ENCODE measurements around the gene USP15.

DNA sequence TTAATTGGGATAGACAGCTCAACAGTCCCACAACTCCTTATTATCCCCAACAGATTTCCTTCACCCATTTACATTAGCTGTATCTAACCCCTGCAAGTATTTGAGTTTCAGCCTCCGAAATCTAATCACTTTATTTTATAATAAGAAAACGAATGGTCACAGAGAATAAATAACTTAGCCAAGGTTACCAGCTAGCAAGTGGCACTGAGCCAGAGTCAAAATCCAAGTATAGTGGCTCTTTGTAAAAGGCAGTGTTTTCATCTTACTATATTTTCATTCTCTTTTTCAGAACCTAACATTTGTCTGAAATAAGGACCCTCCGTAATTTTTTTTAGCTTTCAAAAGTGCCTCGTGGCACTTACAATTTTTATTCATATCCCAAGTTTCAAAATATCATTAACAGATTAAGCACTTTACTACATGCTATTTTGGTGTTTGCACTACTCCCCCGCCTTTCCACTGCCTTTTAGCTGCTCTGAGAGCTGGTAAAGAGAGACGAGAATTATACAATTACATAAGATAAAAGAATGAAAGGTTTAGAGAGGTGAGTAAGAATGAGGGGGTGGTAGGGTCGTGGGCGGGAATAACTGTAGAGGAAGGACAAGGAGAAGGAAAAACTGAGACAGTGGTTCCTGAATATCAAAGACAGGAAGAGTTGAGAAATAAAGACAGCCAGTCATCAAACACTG is 3.7 kb upstream of the USP15 start:
- TF ChIP-seq, protein P1, sequence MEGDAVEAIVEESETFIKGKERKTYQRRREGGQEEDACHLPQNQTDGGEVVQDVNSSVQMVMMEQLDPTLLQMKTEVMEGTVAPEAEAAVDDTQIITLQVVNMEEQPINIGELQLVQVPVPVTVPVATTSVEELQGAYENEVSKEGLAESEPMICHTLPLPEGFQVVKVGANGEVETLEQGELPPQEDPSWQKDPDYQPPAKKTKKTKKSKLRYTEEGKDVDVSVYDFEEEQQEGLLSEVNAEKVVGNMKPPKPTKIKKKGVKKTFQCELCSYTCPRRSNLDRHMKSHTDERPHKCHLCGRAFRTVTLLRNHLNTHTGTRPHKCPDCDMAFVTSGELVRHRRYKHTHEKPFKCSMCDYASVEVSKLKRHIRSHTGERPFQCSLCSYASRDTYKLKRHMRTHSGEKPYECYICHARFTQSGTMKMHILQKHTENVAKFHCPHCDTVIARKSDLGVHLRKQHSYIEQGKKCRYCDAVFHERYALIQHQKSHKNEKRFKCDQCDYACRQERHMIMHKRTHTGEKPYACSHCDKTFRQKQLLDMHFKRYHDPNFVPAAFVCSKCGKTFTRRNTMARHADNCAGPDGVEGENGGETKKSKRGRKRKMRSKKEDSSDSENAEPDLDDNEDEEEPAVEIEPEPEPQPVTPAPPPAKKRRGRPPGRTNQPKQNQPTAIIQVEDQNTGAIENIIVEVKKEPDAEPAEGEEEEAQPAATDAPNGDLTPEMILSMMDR (IDR thresholded peaks at IDR 0.05; ENCODE audit: control extremely low read depth in 1 of 3, insufficient read depth in 1 of 3, low read depth in 1 of 3, low read length in 3 of 3): no peak
- no peak for TF ChIP-seq BRCA1 (IDR thresholded peaks at IDR 0.05; ENCODE audit: low read depth, low read length)
- TF ChIP-seq EZH2 (IDR thresholded peaks at IDR 0.05; ENCODE audit: low read depth, low read length, severe bottlenecking): no peak
- no peak for TF ChIP-seq POLR2A (IDR thresholded peaks at IDR 0.05; ENCODE audit: control extremely low read depth in 1 of 2, low read depth in 2 of 2, low read length in 2 of 2)
- TF ChIP-seq, protein P2, sequence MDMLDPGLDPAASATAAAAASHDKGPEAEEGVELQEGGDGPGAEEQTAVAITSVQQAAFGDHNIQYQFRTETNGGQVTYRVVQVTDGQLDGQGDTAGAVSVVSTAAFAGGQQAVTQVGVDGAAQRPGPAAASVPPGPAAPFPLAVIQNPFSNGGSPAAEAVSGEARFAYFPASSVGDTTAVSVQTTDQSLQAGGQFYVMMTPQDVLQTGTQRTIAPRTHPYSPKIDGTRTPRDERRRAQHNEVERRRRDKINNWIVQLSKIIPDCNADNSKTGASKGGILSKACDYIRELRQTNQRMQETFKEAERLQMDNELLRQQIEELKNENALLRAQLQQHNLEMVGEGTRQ (IDR thresholded peaks at IDR 0.05; ENCODE audit: low read length): no peak
- no peak for TF ChIP-seq CHD2 (IDR thresholded peaks at IDR 0.05; ENCODE audit: low read length)
- no peak for TF ChIP-seq NANOG (IDR thresholded peaks at IDR 0.05; ENCODE audit: insufficient read depth, low read depth, low read length, poor library complexity, severe bottlenecking)
- no peak for TF ChIP-seq KDM5A (IDR thresholded peaks at IDR 0.05; ENCODE audit: low read length)
- no peak for TF ChIP-seq TEAD4 (IDR thresholded peaks at IDR 0.05; ENCODE audit: low read depth, low read length)
- TF ChIP-seq EP300 (IDR thresholded peaks at IDR 0.05; ENCODE audit: borderline replicate concordance in 1 of 2, low read depth in 2 of 2, low read length in 2 of 2): no peak
- TF ChIP-seq TAF7 (optimal IDR thresholded peaks at IDR 0.05; ENCODE audit: borderline replicate concordance, low read depth, low read length): no peak

Data from H1 (cell line).